ENCODE data around the gene IFITM2. TPM values are rescaled to one million over a fixed set of nuclear protein-coding genes. Genes with fewer than 3 reads are reported as not detected.
"Not testable (repeated sequence)": the region's sequence is repeated elsewhere in the genome, so short reads cannot be mapped to it uniquely, and the experiment has no call there.

Gene IFITM2
- total RNA-seq, 1 donor from 2014 or later = 112 TPM

GRCh38 chr11:346529-346928 is 38.9 kb downstream of the IFITM2 start:
- ATAC-seq (ENCODE audit: low read depth) = no peak
- H3K4me1 Mint-ChIP-seq = peaks cover 23% of the 10 kb centered on the region
- POLR2A ChIA-PET = interaction anchor here (1.2 kb wide), 1 partner anchor 9 kb away, joined by 3 read pairs; no protein-coding TSS in a partner anchor

GRCh38 chr11:349270-349954 is 41.8 kb downstream of the IFITM2 start:
- POLR2A ChIA-PET = interaction anchor here (0.7 to 1.3 kb wide), 5 partner anchors 11 to 141 kb away, joined by 3 to 5 read pairs (median 4); no protein-coding TSS in a partner anchor
- peaks cover 28% of the 10 kb centered on the region for H3K4me1 Mint-ChIP-seq
- intact Hi-C loops (cut with micrococcal nuclease) = loop anchor here (2.0 kb wide), 1 partner anchor 23 kb away; no protein-coding TSS in a partner anchor

More at GRCh38 chr11:346529-346928, 38.9 kb downstream of the IFITM2 start:
- H3K9me3 Mint-ChIP-seq = no peaks in the 10 kb centered on the region
- intact Hi-C loops (cut with micrococcal nuclease) = no loop called here
- no peak for DNase-seq
- H3K27ac Mint-ChIP-seq = no peak overlapping the region
- H3K36me3 Mint-ChIP-seq (ENCODE audit: low read depth) = peaks cover under 1% of the 10 kb centered on the region
- no peaks in the 10 kb centered on the region for H3K27me3 Mint-ChIP-seq
- H3K4me3 Mint-ChIP-seq = no peak overlapping the region
- TF ChIP-seq CTCF (IDR thresholded peaks at IDR 0.05) = no peak
- CTCF ChIA-PET = interaction anchor here (1.6 kb wide), 1 partner anchor 9 kb away, joined by 4 read pairs; no protein-coding TSS in a partner anchor

GRCh38 chr11:350033-350722 is 42.6 kb downstream of the IFITM2 start:
- H3K4me3 Mint-ChIP-seq; POLR2A ChIA-PET; H3K27me3 Mint-ChIP-seq; H3K36me3 Mint-ChIP-seq (ENCODE audit: low read depth); ATAC-seq (ENCODE audit: low read depth); CTCF ChIA-PET; DNase-seq; intact Hi-C loops (cut with micrococcal nuclease); H3K9me3 Mint-ChIP-seq: not testable (repeated sequence)
- Mint-ChIP-seq H3K4me1 (peaks cover 34% of the 10 kb centered on the region), H3K27ac (peak overlapping the region; percentile 42)

More at GRCh38 chr11:349270-349954, 41.8 kb downstream of the IFITM2 start:
- ATAC-seq (ENCODE audit: low read depth); DNase-seq; H3K9me3 Mint-ChIP-seq; H3K4me3 Mint-ChIP-seq; H3K27me3 Mint-ChIP-seq; H3K27ac Mint-ChIP-seq; H3K36me3 Mint-ChIP-seq (ENCODE audit: low read depth): not testable (repeated sequence)
- CTCF ChIA-PET = interaction anchor here (0.9 kb wide), 1 partner anchor 81 kb away, joined by 3 read pairs; no protein-coding TSS in a partner anchor

GRCh38 chr11:350723-351255 is 43.2 kb downstream of the IFITM2 start:
- intact Hi-C loops (cut with micrococcal nuclease) = no loop called here
- Mint-ChIP-seq H3K27me3 (no peaks in the 10 kb centered on the region), H3K4me1 (peaks cover 39% of the 10 kb centered on the region), H3K9me3 (no peaks in the 10 kb centered on the region), H3K36me3 (ENCODE audit: low read depth) (no peaks in the 10 kb centered on the region), H3K27ac (peak overlapping the region; percentile 42), H3K4me3 (no peak overlapping the region)
- POLR2A ChIA-PET = no interaction called here
- TF ChIP-seq CTCF (IDR thresholded peaks at IDR 0.05) = no peak
- ATAC-seq (ENCODE audit: low read depth) = no peak
- DNase-seq = no peak
- CTCF ChIA-PET = no interaction called here

GRCh38 chr11:351411-351810 is 43.8 kb downstream of the IFITM2 start:
- DNase-seq (no peak), ATAC-seq (ENCODE audit: low read depth) (no peak)
- H3K9me3 Mint-ChIP-seq = no peaks in the 10 kb centered on the region
- H3K4me3 Mint-ChIP-seq = no peak overlapping the region
- no peak overlapping the region for H3K27ac Mint-ChIP-seq
- TF ChIP-seq CTCF (IDR thresholded peaks at IDR 0.05) = no peak
- H3K27me3 Mint-ChIP-seq = no peaks in the 10 kb centered on the region
- POLR2A ChIA-PET = no interaction called here
- intact Hi-C loops (cut with micrococcal nuclease) = no loop called here
- H3K36me3 Mint-ChIP-seq (ENCODE audit: low read depth) = no peaks in the 10 kb centered on the region
- peaks cover 39% of the 10 kb centered on the region for H3K4me1 Mint-ChIP-seq
- CTCF ChIA-PET = no interaction called here

Measured in activated B cell treated with CpG ODN at 0.5 μM for 24 hours (primary cell).